HepG2 (cell line): ENCODE measurements around the gene FLRT3.

ENCODE experiments used
- CENPBD1 ChIP-seq: sonication (generic); formaldehyde crosslinking; IDR thresholded peaks from 2 replicates; pipeline ENCODE4 v1.8.0; 2022; ENCODE audit warnings: missing genetic modification reagents, low read depth, mild to moderate bottlenecking, borderline replicate concordance
- CREM ChIP-seq, 2 experiments: sonication (generic) in 1 of 2; formaldehyde crosslinking in 1 of 2; IDR thresholded peaks; 2 replicates each; pipeline versions ENCODE4 v1.4.0 to v1.6.1; 2016 to 2020; ENCODE audit warnings: antibody characterized with exemption in 1 of 2, mild to moderate bottlenecking in 1 of 2, missing genetic modification reagents in 1 of 2
- CTCF ChIP-seq: sonication (generic); formaldehyde crosslinking; IDR thresholded peaks from 2 replicates; pipeline ENCODE4 v1.5.0; 2020; ENCODE audit warnings: mild to moderate bottlenecking, missing genetic modification reagents, moderate library complexity
- MTA3 ChIP-seq: sonication (generic); formaldehyde crosslinking; IDR thresholded peaks from 2 replicates; pipeline ENCODE4 v1.4.0; 2020; ENCODE audit warnings: missing genetic modification reagents
- POLR2A ChIP-seq, 2 experiments: IDR thresholded peaks; 2 replicates each; pipeline ENCODE4 v1.6.1; 2011; ENCODE audit warnings: low read depth in 2 of 2, low read length in 2 of 2, mild to moderate bottlenecking in 1 of 2, moderate library complexity in 1 of 2; ENCODE audit not compliant: insufficient read depth in 1 of 2
- REPIN1 ChIP-seq: sonication (generic); formaldehyde crosslinking; IDR thresholded peaks from 2 replicates; pipeline ENCODE4 v1.8.0; 2022; ENCODE audit warnings: missing genetic modification reagents, low read depth, mild to moderate bottlenecking, borderline replicate concordance
- SALL2 ChIP-seq: sonication (generic); formaldehyde crosslinking; IDR thresholded peaks from 2 replicates; pipeline ENCODE4 v1.8.1; 2023; ENCODE audit warnings: mild to moderate bottlenecking, missing genetic modification reagents, inconsistent platforms
- SETDB1 ChIP-seq: sonication (generic); formaldehyde crosslinking; IDR thresholded peaks from 2 replicates; pipeline ENCODE4 v1.5.1; 2020; ENCODE audit warnings: missing genetic modification reagents, mild to moderate bottlenecking, borderline replicate concordance
- ZBTB33 ChIP-seq: sonication (generic); formaldehyde crosslinking; IDR thresholded peaks from 2 replicates; pipeline ENCODE4 v1.4.0; 2020; ENCODE audit warnings: missing genetic modification reagents
- ZNF24 ChIP-seq: fragments of 450-650 bp; IDR thresholded peaks from 2 replicates; pipeline ENCODE4 v1.6.1; 2017; ENCODE audit warnings: antibody characterized with exemption, mild to moderate bottlenecking
- ZNF549 ChIP-seq: sonication (generic); formaldehyde crosslinking; IDR thresholded peaks from 2 replicates; pipeline ENCODE4 v1.5.0; 2020; ENCODE audit warnings: missing genetic modification reagents
- ZNF614 ChIP-seq: IDR thresholded peaks from 2 replicates; pipeline ENCODE4 v1.6.1; 2018; ENCODE audit warnings: missing biosample characterization, missing genetic modification reagents, inconsistent platforms, borderline replicate concordance
- ZNF704 ChIP-seq: sonication (generic); formaldehyde crosslinking; IDR thresholded peaks from 2 replicates; pipeline ENCODE4 v1.8.1; 2023; ENCODE audit warnings: mild to moderate bottlenecking, inconsistent platforms, moderate library complexity, missing genetic modification reagents, borderline replicate concordance

- TF ChIP-seq SALL2 (CRISPR knock-in tag) (no peak), SETDB1 (CRISPR knock-in tag) (no peak), ZNF614 (no peak), CREM (IDR thresholded peaks at IDR 0.05) (no peak), CREM (CRISPR knock-in tag; IDR thresholded peaks at IDR 0.05) (no peak), ZBTB33 (no peak), POLR2A (IDR thresholded peaks at IDR 0.05; ENCODE audit: insufficient read depth in 1 of 2, low read depth in 2 of 2, low read length in 2 of 2) (no peak), MTA3 (CRISPR knock-in tag) (no peak), CTCF (CRISPR knock-in tag) (no peak), REPIN1 (CRISPR knock-in tag) (no peak), ZNF24 (no peak), CENPBD1 (CRISPR knock-in tag) (no peak), ZNF704 (no peak), ZNF549 (CRISPR knock-in tag) (no peak)
Observed at GRCh38 chr20:14332866-14333265, 4.5 kb downstream of the FLRT3 start.
